ENCODE measurements around the gene SLC39A7. TPM values are rescaled to one million over a fixed set of nuclear protein-coding genes. Genes with fewer than 3 reads are reported as not detected.

SLC39A7 gene
- total RNA-seq, 1 donor from 2014 or later: 46.0 TPM

GRCh38 chr6:33199687-33200218 lies 914 bp upstream of the SLC39A7 start:
- intact Hi-C loops (cut with DNase I): loop anchor here (5.0 kb wide), 1 partner anchor 227 kb away; no protein-coding TSS in a partner anchor
- peak; percentile 47 for ATAC-seq (ENCODE audit: poor library complexity)
- DNase-seq: peak; percentile 86

GRCh38 chr6:33201147-33201545 lies 479 bp downstream of the SLC39A7 start:
- ATAC-seq (ENCODE audit: poor library complexity) (no peak), DNase-seq (no peak)
- intact Hi-C loops (cut with DNase I): loop anchor here (5.0 kb wide), 1 partner anchor 229 kb away; no protein-coding TSS in a partner anchor

GRCh38 chr6:33201935-33202334 lies 1.3 kb downstream of the SLC39A7 start:
- no peak for DNase-seq

GRCh38 chr6:33202799-33203198 lies 2.1 kb downstream of the SLC39A7 start:
- intact Hi-C loops (cut with DNase I): loop anchor here (5.0 kb wide), 1 partner anchor 230 kb away; no protein-coding TSS in a partner anchor
- ATAC-seq (ENCODE audit: poor library complexity): no peak
- DNase-seq: no peak

More at GRCh38 chr6:33201935-33202334, 1.3 kb downstream of the SLC39A7 start:
- no peak for ATAC-seq (ENCODE audit: poor library complexity)
- intact Hi-C loops (cut with DNase I): loop anchor here (5.0 kb wide), 1 partner anchor 230 kb away; no protein-coding TSS in a partner anchor

GRCh38 chr6:33203443-33204164 lies 2.9 kb downstream of the SLC39A7 start:
- no peak for ATAC-seq (ENCODE audit: poor library complexity)
- intact Hi-C loops (cut with DNase I): loop anchor here (5.0 kb wide), 1 partner anchor 231 kb away; no protein-coding TSS in a partner anchor
- no peak for DNase-seq

- ATAC-seq (ENCODE audit: poor library complexity) (no peak), DNase-seq (no peak)
- intact Hi-C loops (cut with DNase I): loop anchor here (5.0 kb wide), 1 partner anchor 232 kb away; no protein-coding TSS in a partner anchor
Observed at GRCh38 chr6:33204165-33204414, 3.4 kb downstream of the SLC39A7 start.

GRCh38 chr6:33204415-33205190 lies 3.9 kb downstream of the SLC39A7 start, which contains the start of gene HSD17B8:
TSS of gene HSD17B8 (plus strand) at chr6:33204655. CDS start at chr6:33204669, 14 bp downstream.
- intact Hi-C loops (cut with DNase I): loop anchor here (5.0 kb wide), 2 partner anchors 43 to 232 kb away; no protein-coding TSS in a partner anchor
- peak; percentile 97 for DNase-seq
- peak; percentile 72 for ATAC-seq (ENCODE audit: poor library complexity)

GRCh38 chr6:33205191-33206026 lies 4.7 kb downstream of the SLC39A7 start:
- DNase-seq (no peak), ATAC-seq (ENCODE audit: poor library complexity) (no peak)
- intact Hi-C loops (cut with DNase I): loop anchor here (5.0 kb wide), 1 partner anchor 42 kb away; no protein-coding TSS in a partner anchor

- intact Hi-C loops (cut with DNase I): loop anchor here (5.0 kb wide), 1 partner anchor 41 kb away; no protein-coding TSS in a partner anchor
- DNase-seq (no peak), ATAC-seq (ENCODE audit: poor library complexity) (no peak)
Observed at GRCh38 chr6:33206027-33206863, 5.6 kb downstream of the SLC39A7 start.

GRCh38 chr6:33206864-33207551 lies 6.3 kb downstream of the SLC39A7 start:
- intact Hi-C loops (cut with DNase I): loop anchor here (5.0 kb wide), 1 partner anchor 40 kb away; no protein-coding TSS in a partner anchor
- ATAC-seq (ENCODE audit: poor library complexity) (no peak), DNase-seq (no peak)

GRCh38 chr6:33207552-33208090 lies 7.0 kb downstream of the SLC39A7 start:
- intact Hi-C loops (cut with DNase I): loop anchor here (5.0 kb wide), 1 partner anchor 40 kb away; no protein-coding TSS in a partner anchor
- DNase-seq: peak; percentile 66
- ATAC-seq (ENCODE audit: poor library complexity): peak; percentile 32

- DNase-seq: peak; percentile 94
- intact Hi-C loops (cut with DNase I): loop anchor here (5.0 kb wide), 1 partner anchor 39 kb away; no protein-coding TSS in a partner anchor
Observed at GRCh38 chr6:33208091-33208967, 7.7 kb downstream of the SLC39A7 start, which contains the start of gene RING1. TSS of gene RING1 (plus strand) at chr6:33208500. CDS start at chr6:33208823, 323 bp downstream.

GRCh38 chr6:33209856-33210255 lies 9.2 kb downstream of the SLC39A7 start:
- intact Hi-C loops (cut with DNase I): loop anchor here (5.0 kb wide), 1 partner anchor 37 kb away; no protein-coding TSS in a partner anchor
- DNase-seq: no peak
- ATAC-seq (ENCODE audit: poor library complexity): no peak

More at GRCh38 chr6:33208091-33208967, 7.7 kb downstream of the SLC39A7 start, which contains the start of gene RING1:
- ATAC-seq (ENCODE audit: poor library complexity): peak; percentile 88

- ATAC-seq (ENCODE audit: poor library complexity) (no peak), DNase-seq (no peak)
- intact Hi-C loops (cut with DNase I): no loop called here
Observed at GRCh38 chr6:33211136-33211535, 10.5 kb downstream of the SLC39A7 start.

GRCh38 chr6:33211666-33212422 lies 11.2 kb downstream of the SLC39A7 start:
- no peak for ATAC-seq (ENCODE audit: poor library complexity)
- intact Hi-C loops (cut with DNase I): no loop called here
- DNase-seq: no peak

Measured in Right ventricle myocardium superior (tissue), 1 donor.